Measurements from ENCODE around the gene TM9SF4. TPM values are rescaled to one million over a fixed set of nuclear protein-coding genes. Genes with fewer than 3 reads are reported as not detected.

Gene TM9SF4
- total RNA-seq, 1 donor from 2014 or later: 106 TPM

DNA sequence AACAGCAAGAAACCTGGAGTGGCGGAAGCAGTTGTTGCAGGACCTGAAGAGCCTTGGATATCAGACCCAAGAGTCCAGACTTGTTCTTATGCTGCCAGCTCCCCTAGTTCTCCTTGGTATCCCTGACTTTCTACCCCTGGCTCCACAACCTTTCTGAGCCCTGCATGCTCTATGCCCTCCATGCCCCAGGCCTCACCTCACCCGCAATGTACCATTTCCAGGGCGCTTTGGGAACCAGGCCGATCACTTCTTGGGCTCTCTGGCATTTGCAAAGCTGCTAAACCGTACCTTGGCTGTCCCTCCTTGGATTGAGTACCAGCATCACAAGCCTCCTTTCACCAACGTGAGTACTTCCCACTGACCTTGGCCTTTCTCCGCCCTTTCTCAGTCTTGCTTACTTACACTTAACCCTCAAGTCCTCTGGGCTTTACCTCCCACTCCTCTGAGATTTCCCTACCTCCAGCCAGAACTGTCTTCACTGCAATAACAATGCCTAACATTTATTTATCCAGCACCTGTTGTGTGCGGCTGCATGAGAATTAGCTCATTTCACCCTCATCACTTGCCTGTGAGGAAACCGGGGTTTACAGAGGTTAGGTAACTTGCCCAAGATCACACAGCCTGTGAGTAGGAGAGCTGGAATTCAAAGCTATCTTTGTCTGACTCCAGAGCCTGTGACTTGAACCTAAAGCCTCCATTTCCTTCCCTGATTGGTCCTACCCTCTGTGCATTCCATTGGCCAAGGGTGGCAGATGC, 100.5 kb downstream of the TM9SF4 start:
- Mint-ChIP-seq H3K4me3 (ENCODE audit: unreplicated experiment) (peak overlapping the region; percentile 74), H3K4me1 (ENCODE audit: low read depth, unreplicated experiment) (peaks cover 30% of the 10 kb centered on the region), H3K27me3 (ENCODE audit: unreplicated experiment) (peaks cover 6% of the 10 kb centered on the region), H3K36me3 (ENCODE audit: unreplicated experiment) (peaks cover 5% of the 10 kb centered on the region), H3K9me3 (ENCODE audit: unreplicated experiment) (peaks cover 16% of the 10 kb centered on the region), H3K27ac (ENCODE audit: unreplicated experiment) (peak overlapping the region; percentile 9)
- TF ChIP-seq, protein P1, sequence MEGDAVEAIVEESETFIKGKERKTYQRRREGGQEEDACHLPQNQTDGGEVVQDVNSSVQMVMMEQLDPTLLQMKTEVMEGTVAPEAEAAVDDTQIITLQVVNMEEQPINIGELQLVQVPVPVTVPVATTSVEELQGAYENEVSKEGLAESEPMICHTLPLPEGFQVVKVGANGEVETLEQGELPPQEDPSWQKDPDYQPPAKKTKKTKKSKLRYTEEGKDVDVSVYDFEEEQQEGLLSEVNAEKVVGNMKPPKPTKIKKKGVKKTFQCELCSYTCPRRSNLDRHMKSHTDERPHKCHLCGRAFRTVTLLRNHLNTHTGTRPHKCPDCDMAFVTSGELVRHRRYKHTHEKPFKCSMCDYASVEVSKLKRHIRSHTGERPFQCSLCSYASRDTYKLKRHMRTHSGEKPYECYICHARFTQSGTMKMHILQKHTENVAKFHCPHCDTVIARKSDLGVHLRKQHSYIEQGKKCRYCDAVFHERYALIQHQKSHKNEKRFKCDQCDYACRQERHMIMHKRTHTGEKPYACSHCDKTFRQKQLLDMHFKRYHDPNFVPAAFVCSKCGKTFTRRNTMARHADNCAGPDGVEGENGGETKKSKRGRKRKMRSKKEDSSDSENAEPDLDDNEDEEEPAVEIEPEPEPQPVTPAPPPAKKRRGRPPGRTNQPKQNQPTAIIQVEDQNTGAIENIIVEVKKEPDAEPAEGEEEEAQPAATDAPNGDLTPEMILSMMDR (IDR thresholded peaks at IDR 0.05; ENCODE audit: partially characterized antibody, unreplicated experiment): no peak
- DNase-seq: no peak

DNA sequence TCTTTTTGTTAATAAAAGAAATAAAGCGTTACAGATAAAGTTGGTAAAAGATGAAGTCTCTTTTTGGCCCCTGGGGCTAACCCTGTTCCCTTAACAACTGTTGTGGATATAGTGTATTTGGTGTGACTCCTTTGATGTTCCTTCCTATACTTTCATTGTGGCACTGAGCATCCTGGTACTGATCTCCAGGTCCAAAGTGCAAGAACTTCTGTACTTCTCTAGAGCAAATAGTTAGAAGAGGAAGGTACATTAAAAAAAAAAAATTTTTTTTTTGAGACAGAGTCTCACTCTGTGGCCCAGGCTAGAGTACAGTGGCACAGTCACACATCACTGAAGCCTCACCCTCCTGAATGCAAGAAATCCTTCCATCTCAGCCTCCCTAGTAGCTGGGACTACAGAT, 104.4 kb downstream of the TM9SF4 start:
- TF ChIP-seq, protein P1 (IDR thresholded peaks at IDR 0.05; ENCODE audit: partially characterized antibody, unreplicated experiment): no peak
- Mint-ChIP-seq H3K27me3 (ENCODE audit: unreplicated experiment) (peaks cover 1% of the 10 kb centered on the region), H3K4me3 (ENCODE audit: unreplicated experiment) (no peak overlapping the region), H3K4me1 (ENCODE audit: low read depth, unreplicated experiment) (peaks cover 7% of the 10 kb centered on the region), H3K9me3 (ENCODE audit: unreplicated experiment) (peaks cover 7% of the 10 kb centered on the region), H3K27ac (ENCODE audit: unreplicated experiment) (no peak overlapping the region), H3K36me3 (ENCODE audit: unreplicated experiment) (peaks cover 5% of the 10 kb centered on the region)
- no peak for DNase-seq

DNA sequence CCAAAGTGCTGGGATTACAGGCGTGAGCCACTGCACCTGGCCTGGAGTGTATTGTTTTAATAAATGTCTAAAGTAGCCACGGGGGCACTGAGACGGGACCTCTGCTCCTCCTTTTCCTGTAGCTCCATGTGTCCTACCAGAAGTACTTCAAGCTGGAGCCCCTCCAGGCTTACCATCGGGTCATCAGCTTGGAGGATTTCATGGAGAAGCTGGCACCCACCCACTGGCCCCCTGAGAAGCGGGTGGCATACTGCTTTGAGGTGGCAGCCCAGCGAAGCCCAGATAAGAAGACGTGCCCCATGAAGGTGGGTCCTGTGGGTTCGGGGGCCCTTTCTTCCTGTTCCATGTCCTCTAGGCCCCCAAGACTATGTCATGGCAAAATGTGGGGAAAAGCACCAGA, 105.6 kb downstream of the TM9SF4 start:
- no peak overlapping the region for H3K27ac Mint-ChIP-seq (ENCODE audit: unreplicated experiment)
- no peak overlapping the region for H3K4me3 Mint-ChIP-seq (ENCODE audit: unreplicated experiment)
- H3K27me3 Mint-ChIP-seq (ENCODE audit: unreplicated experiment): no peaks in the 10 kb centered on the region
- no peak for DNase-seq
- no peaks in the 10 kb centered on the region for H3K4me1 Mint-ChIP-seq (ENCODE audit: low read depth, unreplicated experiment)
- TF ChIP-seq, protein P1 (IDR thresholded peaks at IDR 0.05; ENCODE audit: partially characterized antibody, unreplicated experiment): no peak
- H3K9me3 Mint-ChIP-seq (ENCODE audit: unreplicated experiment): no peaks in the 10 kb centered on the region
- H3K36me3 Mint-ChIP-seq (ENCODE audit: unreplicated experiment): peaks cover 5% of the 10 kb centered on the region

DNA sequence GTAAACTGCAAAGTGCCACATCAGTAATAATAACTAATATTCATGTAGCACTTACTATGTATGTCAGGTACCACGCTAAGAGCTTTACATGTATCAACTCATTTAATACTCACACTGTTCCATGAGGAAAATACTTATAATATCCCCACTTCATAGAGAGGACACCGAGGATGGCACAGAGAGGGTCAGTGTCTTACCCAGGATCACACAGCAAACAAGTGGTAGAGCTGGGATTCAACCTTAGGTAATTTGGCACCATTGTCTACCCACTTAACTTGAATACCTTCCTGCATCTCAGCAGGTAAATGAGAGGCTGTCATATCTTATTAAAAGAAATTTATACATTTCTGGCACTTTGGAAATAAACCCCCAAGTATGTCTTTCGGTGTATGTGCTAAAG, 106.2 kb downstream of the TM9SF4 start:
- no peaks in the 10 kb centered on the region for H3K9me3 Mint-ChIP-seq (ENCODE audit: unreplicated experiment)
- no peaks in the 10 kb centered on the region for H3K27me3 Mint-ChIP-seq (ENCODE audit: unreplicated experiment)
- H3K4me3 Mint-ChIP-seq (ENCODE audit: unreplicated experiment): no peak overlapping the region
- DNase-seq: no peak
- H3K36me3 Mint-ChIP-seq (ENCODE audit: unreplicated experiment): peaks cover 5% of the 10 kb centered on the region
- H3K27ac Mint-ChIP-seq (ENCODE audit: unreplicated experiment): no peak overlapping the region
- H3K4me1 Mint-ChIP-seq (ENCODE audit: low read depth, unreplicated experiment): no peaks in the 10 kb centered on the region
- TF ChIP-seq, protein P1 (IDR thresholded peaks at IDR 0.05; ENCODE audit: partially characterized antibody, unreplicated experiment): no peak

Measured in glutamatergic neuron (in vitro differentiated cells).